ENCODE data around the gene CADM1.

- TF ChIP-seq CTCF (IDR thresholded peaks at IDR 0.05; ENCODE audit: low read depth, low read length), result no peak
- TF ChIP-seq EZH2phosphoT487 (IDR thresholded peaks at IDR 0.05; ENCODE audit: low read depth), result no peak
Observed at GRCh38 chr11:115378557-115378956, 125.7 kb downstream of the CADM1 start.

Measured in OCI-LY3 (cell line).